NCI-H1048 (cell line): Measurements from ENCODE around the gene GRK1.

Source experiments
- DNase-seq: peaks from one replicate; lab custom pipeline; 2025; lab: John Stamatoyannopoulos, UW

Gene GRK1

GRCh38 chr13:113775451-113776145 is 108.6 kb downstream of the GRK1 start:
- no peak for DNase-seq

- DNase-seq: no peak
Observed at GRCh38 chr13:113776231-113777125, 109.5 kb downstream of the GRK1 start.

GRCh38 chr13:113777311-113778260 is 110.6 kb downstream of the GRK1 start:
- DNase-seq: no peak

GRCh38 chr13:113781571-113781970 is 114.6 kb downstream of the GRK1 start:
- DNase-seq: no peak

GRCh38 chr13:113782472-113782871 is 115.5 kb downstream of the GRK1 start:
- DNase-seq: no peak

- no peak for DNase-seq
Observed at GRCh38 chr13:113783200-113783881, 116.3 kb downstream of the GRK1 start.

GRCh38 chr13:113783966-113784644 is 117.1 kb downstream of the GRK1 start:
- DNase-seq: no peak

GRCh38 chr13:113784645-113785024 is 117.6 kb downstream of the GRK1 start:
- DNase-seq: no peak

GRCh38 chr13:113785051-113786010 is 118.3 kb downstream of the GRK1 start:
- no peak for DNase-seq

GRCh38 chr13:113786262-113786841 is 119.3 kb downstream of the GRK1 start:
- DNase-seq: no peak
